Activated CD8-positive, alpha-beta memory T cell treated with anti-CD3 and anti-CD28 coated beads for 24 hours (primary cell): ENCODE results near the gene EPAS1.
A peak's percentile ranks its signal among the peaks of the same experiment; 100 is the strongest.

ENCODE experiments used
- DNase-seq: peaks from one replicate; pipeline ENCODE4 v3.0.0-alpha.2; 2020

Gene EPAS1

DNA sequence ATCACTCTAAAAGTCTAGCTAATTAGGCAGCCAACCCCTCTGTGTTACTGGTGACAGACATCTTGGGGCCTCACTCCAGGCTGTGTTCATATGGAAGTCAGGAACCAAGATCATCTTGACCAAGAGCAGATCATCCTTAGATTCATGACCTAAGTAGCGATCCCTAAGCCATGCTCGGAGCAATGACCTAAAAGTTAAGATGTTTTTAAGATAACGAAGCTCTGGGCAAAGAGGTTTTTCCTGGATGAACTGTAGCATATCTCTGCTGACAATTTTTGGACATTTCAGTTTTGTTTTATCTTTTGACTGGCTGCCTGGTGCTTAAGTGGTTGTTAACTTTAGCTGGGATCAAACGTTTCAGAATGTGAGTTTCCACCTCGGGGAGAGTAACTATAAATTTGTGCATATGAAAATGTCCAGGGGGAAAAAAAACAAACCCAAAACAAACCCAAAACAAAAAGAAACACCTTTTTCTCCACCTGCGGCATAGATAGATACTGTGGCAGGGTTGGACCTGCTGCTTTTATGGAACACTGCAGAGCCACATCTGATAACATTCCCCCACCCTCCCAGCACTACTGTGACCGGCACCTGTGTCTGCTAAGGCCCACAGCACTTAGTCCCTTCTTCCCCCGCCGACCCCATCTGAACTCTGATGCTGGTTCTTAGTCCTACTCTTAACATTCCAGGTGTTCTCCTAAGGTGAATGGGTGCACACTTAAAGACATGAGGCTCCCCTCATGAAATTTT is 45.5 kb downstream of the EPAS1 start:
- no peak for DNase-seq

DNA sequence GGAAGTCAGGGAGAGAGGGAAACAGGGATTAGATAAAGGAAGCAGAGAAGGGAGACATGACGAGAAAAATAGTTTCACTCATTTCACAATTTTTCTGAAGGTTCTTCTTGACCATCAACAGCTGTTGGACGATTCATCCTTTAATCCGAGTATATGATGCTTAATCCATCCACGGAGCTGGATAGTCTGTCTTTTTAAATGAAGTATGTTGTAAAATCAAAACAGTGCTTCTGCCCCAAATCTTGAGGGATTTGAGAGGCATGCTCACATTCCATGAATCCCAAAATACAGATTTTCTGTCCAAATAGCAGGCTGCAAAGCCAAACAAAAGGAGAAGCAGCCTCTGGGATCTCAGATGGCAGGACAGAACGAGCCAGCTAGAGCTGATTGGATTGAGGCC is 47.5 kb downstream of the EPAS1 start:
- no peak for DNase-seq

DNA sequence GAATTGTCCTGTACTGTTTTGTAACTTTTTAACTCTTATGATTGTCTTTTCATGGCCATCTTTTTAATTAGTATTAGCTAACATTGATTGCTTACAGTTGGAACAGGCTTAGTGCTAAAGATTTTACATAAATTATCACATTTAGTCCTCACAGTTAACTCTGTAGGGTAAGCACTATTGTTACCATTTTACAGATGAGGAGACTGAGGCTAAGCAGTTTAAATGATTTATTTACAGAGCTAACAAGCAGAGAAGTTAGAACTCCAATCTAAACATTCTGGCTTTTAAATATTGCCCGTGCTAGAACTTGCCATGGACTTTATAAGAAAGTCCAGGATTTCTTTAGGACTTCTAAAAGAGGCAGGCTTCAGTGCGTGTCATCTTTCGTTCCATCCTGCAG is 48.6 kb downstream of the EPAS1 start:
- DNase-seq: no peak

GRCh38 chr2:46346719-46347118 is 49.5 kb downstream of the EPAS1 start:
- DNase-seq: no peak

- no peak for DNase-seq
Measured at GRCh38 chr2:46347648-46348280, 50.6 kb downstream of the EPAS1 start.

- no peak for DNase-seq
Measured at GRCh38 chr2:46349115-46349547, 51.9 kb downstream of the EPAS1 start.

DNA sequence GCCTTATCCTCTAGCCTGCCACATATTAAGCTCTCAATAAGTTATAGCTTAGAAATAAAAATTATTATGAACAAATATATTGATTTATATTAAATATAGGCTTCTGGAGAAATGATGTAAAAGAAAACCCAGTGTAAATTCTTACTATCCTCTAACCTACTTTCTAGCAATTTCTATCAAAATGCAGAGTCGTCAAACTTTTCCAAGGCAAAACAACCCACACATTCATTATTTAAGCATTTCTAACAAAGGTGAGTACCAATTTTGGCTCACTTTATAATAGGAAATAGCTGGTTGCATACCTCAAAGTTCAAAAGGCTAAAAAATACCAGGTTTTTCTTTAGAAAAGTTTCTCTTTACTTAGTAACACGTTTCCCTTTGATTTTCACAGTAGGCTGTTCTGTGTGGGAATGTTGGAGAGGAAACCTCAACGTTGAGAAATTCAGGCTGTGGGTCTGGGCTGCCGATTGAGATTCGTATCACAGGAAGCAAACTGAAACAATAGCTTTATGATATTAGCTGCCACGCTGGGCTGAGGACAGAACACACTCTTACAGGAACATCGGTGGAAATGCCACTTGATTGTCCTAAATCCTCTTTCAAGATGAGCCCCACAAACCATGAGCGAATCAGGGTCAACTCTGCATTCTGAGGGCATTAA is 53.0 kb downstream of the EPAS1 start:
- DNase-seq: no peak

- DNase-seq: no peak
Measured at GRCh38 chr2:46351098-46351749, 54.0 kb downstream of the EPAS1 start.

- DNase-seq: peak; percentile 88
Measured at GRCh38 chr2:46351750-46352138, 54.5 kb downstream of the EPAS1 start.

GRCh38 chr2:46352621-46353020 is 55.4 kb downstream of the EPAS1 start:
- no peak for DNase-seq

DNA sequence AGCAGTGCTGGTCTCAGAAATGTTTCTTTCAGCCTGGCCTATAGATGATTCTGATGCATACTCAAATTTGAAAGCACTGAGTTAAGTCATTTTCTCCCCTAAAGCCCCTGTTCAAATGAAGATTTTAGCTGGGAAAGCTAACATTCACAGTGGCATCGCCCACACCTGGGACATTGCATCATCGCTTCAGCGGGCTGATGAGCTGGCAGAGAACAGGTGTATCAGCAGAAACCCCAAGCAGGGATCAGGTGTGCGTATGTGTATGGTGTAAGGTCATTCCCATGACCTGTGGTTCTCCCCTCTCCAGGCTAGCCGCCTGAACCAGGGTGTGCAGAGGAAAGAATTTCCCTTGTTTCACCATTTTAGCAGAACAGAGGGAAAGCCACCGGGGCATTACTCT is 56.3 kb downstream of the EPAS1 start:
- DNase-seq: no peak

DNA sequence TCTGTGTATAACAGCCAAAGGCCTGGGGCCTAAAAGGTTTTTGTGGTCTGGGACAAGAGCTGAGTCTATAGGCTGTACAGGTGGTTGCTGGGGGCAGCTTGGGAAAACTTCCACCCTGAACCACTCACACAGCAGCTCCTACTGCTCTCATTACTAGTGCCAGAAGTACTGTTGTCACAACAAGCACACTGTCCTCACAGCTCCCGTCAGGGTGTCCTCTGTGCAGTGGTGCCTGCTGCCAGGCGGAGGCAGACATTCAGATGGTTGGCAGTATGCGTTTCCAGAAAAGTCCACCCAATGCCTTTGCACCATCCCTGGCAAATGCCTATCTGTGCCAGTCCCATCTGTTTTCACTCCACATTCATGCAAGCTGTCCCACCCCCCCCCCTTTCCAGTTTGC is 58.5 kb downstream of the EPAS1 start:
- no peak for DNase-seq

DNA sequence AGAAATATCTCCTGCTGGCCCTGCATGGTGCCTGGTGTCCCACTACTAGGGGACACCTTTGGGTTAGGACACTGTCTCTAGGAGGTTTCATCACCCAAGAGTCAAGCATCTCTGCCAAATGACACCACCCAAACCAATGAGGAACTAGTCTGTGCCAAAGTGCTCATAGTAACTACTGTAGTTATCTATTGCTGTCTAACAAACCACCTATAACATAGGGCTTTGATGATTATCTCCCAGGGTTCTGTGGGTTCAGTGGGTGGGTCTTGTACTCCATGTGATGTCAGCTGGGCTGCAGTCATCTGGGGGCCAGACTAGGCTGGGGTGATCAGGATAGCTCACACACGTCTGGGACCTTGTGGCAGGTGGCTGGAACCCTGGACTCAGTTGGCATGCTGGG is 59.8 kb downstream of the EPAS1 start:
- DNase-seq: no peak

DNA sequence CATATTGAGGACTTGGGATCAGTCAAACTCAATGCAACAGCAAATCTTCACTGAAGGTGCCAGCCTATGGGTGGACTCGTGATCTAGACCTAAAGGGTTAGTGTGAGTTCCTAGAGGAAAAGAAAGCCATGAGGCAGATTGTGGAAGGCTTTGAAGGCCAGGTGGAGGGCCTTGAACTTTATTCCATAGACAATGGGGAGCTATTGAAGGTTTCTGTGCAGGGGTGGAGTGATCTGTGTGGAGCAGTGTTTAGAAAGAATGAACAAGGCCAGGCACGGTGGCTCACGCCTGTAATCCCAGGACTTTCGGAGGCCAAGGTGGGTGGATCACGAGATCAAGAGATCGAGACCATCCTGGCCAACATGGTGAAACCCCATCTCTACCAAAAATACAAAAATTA is 61.5 kb downstream of the EPAS1 start:
- DNase-seq: no peak

GRCh38 chr2:46360303-46360702 is 63.1 kb downstream of the EPAS1 start:
- DNase-seq: no peak

- no peak for DNase-seq
Measured at GRCh38 chr2:46361920-46362666, 64.9 kb downstream of the EPAS1 start.

- no peak for DNase-seq
Measured at GRCh38 chr2:46362667-46363012, 65.4 kb downstream of the EPAS1 start.

DNA sequence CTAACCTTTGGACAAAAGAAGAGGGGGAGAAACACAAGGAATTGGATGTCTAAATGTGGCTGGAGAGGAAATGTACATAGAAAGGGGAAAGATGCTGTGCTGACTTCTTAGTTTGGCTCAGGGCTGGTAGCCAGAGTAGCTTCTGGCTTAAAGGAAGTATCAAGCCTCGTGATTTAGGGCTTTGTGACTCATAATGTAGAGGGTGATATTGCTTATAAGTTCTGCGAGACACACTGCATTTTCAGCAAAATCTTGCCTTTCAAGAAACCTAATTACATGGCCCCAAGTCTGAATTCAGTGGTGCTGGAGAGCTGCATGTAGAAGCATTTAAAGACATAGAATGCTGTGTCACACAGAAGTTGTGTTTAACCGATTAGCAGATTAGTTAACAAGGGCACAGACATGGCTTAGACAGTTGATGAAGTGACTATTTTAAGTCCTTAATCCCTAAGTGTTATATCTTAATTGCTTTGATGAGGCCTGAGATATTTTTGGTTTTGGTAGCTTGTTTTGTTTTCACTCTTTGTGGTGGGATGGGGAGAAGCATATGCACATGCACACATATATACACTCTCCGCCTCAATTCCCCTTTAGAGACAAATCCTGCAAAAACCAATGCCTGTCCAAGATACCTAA is 66.4 kb downstream of the EPAS1 start:
- DNase-seq: no peak

DNA sequence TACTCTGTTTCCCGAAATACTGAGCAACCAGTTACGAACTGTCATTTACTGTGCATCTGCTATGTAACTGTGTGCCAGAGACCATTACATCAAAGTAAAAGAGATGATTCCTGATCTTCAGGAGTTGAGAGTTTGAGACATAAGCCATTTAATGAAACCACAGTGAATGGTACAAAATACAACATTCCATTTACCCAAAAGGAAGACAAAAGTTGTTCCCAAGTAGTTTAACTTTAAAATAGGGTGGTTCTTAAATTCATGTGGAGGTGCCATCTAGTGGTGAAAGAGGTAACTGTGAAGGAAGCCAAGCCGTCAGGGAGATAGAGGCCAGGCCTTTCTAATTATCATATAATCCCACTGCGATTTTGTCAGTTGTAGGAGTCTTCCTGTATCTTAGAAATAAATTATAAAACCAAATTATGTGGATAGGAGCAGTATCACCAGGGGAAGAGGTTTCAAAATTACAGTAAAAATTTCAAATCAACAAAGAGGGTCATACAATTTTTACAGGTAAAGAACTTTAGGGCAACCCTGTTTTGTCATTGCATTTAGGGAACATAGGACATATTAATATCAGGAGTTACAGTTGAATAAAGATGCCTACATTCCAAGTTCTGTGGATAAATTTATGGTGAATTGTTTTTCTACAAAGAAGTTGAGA is 67.7 kb downstream of the EPAS1 start:
- DNase-seq: no peak

DNA sequence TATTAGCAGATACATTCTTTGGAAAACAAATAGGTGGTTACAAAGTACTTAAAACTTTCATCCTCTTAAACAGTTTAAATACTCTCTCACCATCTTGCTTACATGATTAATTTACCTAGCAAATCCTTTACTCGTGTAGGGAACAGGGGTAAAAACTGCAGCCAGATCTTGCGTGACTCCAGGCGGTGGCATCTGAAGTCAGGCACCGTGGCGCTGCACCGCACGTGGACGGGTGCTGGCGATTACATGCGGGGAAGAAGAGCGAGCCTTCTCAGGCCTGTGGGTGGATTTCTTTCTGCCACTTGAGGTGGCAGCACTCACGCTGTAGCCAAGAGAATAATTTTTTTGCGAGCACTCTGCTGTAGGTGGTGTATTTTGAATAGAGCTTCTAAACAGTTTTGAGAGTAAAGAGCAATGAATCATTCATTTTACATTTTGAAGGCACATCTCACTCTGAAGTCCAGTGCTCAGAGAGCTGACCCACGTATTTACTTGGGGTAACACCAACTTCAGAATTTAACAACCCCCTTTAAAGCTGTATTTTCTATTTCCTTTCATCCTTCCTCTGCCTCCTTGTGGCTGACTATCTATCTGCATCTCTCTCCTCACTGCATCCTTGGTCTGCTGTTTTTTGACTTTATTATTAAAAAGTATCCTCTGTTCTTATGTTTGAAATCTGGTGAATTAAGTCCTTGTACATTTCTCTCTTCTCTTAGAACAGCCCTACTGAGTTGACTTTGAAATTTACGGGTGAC is 68.9 kb downstream of the EPAS1 start:
- DNase-seq: no peak

- DNase-seq: no peak
Measured at GRCh38 chr2:46366668-46367052, 69.5 kb downstream of the EPAS1 start.
